AG09319 (cell line): ENCODE data around the gene MAML3.

Source experiments
- DNase-seq: peaks from one replicate; pipeline ENCODE4 v3.0.0-alpha.2; 2010; ENCODE audit warnings: low read depth; ENCODE audit errors: extremely low read depth
- CTCF ChIP-seq: IDR thresholded peaks from 2 replicates; pipeline ENCODE4 v1.5.1; 2011; ENCODE audit warnings: low read depth, mild to moderate bottlenecking, inconsistent platforms, low read length, moderate library complexity

Gene MAML3

GRCh38 chr4:139689093-139689722 lies 464.8 kb downstream of the MAML3 start:
- DNase-seq, result no peak
- no peak for TF ChIP-seq CTCF

GRCh38 chr4:139686988-139687387 lies 467.0 kb downstream of the MAML3 start:
- no peak for DNase-seq
- no peak for TF ChIP-seq CTCF

- DNase-seq, result no peak
- TF ChIP-seq CTCF, result no peak
Measured at GRCh38 chr4:139686130-139686529, 467.9 kb downstream of the MAML3 start.

GRCh38 chr4:139685180-139685579 lies 468.8 kb downstream of the MAML3 start:
- no peak for DNase-seq
- TF ChIP-seq CTCF, result no peak

- peak; percentile 19 for DNase-seq
- no peak for TF ChIP-seq CTCF
Measured at GRCh38 chr4:139684351-139684750, 469.6 kb downstream of the MAML3 start.

- TF ChIP-seq CTCF, result no peak
- DNase-seq, result no peak
Measured at GRCh38 chr4:139682741-139683151, 471.2 kb downstream of the MAML3 start.

- no peak for TF ChIP-seq CTCF
- no peak for DNase-seq
Measured at GRCh38 chr4:139682309-139682708, 471.7 kb downstream of the MAML3 start.
